ENCODE results near the gene SNIP1.
"Not testable (repeated sequence)": the region's sequence is repeated elsewhere in the genome, so short reads cannot be mapped to it uniquely, and the experiment has no call there.

Gene SNIP1, protein sequence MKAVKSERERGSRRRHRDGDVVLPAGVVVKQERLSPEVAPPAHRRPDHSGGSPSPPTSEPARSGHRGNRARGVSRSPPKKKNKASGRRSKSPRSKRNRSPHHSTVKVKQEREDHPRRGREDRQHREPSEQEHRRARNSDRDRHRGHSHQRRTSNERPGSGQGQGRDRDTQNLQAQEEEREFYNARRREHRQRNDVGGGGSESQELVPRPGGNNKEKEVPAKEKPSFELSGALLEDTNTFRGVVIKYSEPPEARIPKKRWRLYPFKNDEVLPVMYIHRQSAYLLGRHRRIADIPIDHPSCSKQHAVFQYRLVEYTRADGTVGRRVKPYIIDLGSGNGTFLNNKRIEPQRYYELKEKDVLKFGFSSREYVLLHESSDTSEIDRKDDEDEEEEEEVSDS

DNA sequence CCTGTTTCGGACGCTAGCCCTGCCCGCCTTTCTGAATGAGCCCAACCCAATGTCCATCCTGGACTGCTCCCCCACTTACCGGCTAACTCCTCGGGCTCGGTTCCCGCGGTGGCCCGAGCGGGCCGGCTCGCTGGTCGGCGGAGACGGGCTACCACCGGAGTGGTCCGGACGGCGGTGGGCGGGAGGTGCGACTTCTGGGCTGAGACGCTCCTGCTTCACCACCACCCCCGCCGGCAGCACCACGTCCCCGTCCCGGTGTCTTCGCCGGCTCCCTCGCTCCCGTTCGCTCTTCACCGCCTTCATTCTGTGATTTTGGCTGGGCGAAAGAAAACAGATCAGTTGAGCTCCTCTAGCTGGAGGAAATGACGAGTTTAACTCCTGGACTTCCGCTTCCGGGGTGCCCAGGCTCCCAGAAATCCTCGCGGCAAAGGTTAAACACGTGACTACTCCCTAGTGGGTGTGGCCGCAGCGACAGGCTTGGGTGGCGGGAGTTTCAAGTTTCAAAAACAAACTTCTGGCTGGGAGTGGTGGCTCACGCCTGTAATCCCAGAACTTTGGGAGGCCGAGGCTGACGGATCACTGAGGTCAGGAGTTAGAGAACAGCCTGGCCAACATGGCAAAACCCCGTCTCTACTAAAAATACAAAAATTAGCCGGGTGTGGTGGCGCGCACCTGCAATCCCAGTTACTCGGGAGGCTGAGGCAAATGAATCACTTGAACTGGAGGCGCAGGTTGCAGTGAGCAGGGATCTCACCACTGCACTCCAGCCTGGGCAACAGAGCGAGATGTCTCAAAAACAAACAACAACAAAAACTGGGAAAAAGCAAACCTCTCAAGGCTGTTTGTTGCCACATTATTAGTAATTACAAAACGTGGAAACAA lies at the start of gene SNIP1:
Gene SNIP1, minus strand, starts transcription at position 367 of the 882 bp plus-strand sequence. Its CDS starts 64 bp downstream, at position 303.
- peak; percentile 92 for DNase-seq

GRCh38 chr1:37602750-37603694 lies 48.9 kb upstream of the SNIP1 start:
- DNase-seq, result peak; percentile 48

GRCh38 chr1:37601441-37601840 lies 47.3 kb upstream of the SNIP1 start:
- no peak for DNase-seq

- no peak for DNase-seq
These were observed 45.8 kb upstream of the SNIP1 start for GRCh38 chr1:37599940-37600339.

- no peak for DNase-seq
These were observed 42.1 kb upstream of the SNIP1 start for GRCh38 chr1:37596182-37596667.

DNA sequence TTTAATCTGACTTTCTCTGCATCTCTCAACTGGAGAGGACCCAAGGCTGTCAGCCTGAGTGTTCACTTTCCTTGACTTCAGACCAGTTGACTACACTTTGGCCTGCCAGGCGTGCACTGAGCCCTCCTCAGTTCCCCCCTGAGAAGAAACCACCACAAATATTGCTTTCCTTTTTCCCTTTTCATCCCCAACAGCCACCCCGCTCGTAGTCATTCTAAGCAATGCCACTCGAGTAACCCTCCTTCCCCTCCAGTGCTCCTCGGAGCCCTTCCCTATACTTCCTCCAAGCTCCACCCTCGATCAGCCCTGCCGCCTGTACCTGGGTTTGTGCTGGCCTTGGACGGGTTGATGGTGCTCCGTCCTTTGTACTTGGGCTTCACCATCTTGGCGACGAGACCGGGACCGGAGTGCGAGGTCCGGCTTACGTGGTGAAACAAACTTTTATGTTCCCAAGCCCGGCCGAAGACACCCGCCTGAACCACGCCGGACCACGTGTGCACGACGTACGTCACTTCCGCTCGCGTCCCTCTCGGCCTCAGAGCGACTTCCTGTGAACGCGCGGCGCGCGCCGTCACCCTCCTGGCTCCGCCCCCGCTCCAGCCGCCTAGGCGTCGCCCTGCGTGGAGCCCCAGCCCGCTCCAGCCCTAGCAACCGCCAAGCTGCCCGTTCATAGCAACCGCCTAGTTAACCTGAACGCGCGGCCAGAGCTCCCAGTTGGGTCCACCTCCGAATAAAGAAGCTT lies 41.5 kb upstream of the SNIP1 start, which contains the start of gene GNL2:
Gene GNL2, minus strand, starts transcription at position 498 of the 742 bp plus-strand sequence. Its CDS starts 115 bp downstream, at position 383.
- peak; percentile 98 for DNase-seq

GRCh38 chr1:37593726-37594125 lies 39.6 kb upstream of the SNIP1 start:
- DNase-seq, result no peak

DNA sequence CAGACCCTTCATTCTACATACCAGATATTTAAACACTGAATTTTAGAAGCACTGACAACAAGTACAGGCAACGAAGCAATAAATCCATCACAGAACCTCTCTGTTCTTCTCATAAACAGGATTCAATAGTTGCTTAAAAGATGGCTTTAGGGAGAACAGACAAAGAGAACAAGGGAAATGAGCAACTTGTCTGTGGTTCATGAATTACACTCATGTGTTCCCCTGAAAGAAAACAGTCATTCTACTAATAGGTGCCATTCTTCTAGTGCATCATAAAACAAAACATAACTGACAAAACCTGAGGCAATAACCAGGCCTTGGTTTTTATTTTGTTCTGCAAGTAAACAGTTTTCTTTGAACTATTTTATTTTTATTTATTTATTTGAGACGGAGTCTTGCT lies 34.8 kb upstream of the SNIP1 start:
- no peak for DNase-seq

- DNase-seq, result not testable (repeated sequence)
These were observed 30.5 kb upstream of the SNIP1 start for GRCh38 chr1:37584544-37584943.

DNA sequence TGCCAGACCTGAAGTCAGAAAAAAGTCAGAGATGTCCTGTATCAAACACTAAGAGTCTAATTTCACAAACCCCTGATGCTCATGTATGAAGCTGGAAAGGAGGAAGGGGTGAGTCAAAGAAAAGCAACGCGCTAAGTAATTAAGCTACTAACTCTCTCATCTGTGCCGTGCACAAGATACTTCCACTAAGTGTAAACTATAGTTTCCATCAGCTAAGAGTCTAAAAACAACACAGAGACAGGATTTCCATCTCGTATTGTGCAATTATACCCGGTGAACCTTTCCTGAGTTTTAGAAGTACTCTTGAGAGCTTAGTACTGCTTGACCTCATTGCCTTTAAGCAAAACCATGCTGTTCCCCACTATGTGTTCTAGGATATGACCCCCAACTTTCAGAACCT lies 21.6 kb upstream of the SNIP1 start:
- DNase-seq, result no peak

GRCh38 chr1:37574834-37575480 lies 20.9 kb upstream of the SNIP1 start:
- no peak for DNase-seq

- DNase-seq, result no peak
These were observed 16.6 kb upstream of the SNIP1 start for GRCh38 chr1:37570528-37571334.

DNA sequence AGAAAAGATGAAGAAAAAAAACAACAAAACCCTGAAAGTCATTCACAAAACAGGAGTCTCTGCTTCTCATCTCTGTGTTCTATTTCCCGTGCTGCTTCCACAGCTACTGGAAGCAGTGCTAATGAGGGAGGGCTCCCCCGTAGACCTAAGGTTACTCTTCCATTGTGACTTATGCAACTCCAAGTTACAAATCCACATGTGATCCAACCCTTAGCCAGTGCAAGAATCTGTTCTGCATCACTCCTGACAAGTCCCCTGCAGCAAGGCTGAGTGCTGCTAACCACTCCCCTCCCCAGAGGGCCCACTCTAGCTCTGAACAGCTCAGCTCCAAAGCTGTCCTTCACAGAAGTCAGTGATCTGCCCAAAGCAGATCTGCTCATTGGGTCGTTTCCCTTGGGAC lies 12.9 kb upstream of the SNIP1 start:
- DNase-seq, result no peak

DNA sequence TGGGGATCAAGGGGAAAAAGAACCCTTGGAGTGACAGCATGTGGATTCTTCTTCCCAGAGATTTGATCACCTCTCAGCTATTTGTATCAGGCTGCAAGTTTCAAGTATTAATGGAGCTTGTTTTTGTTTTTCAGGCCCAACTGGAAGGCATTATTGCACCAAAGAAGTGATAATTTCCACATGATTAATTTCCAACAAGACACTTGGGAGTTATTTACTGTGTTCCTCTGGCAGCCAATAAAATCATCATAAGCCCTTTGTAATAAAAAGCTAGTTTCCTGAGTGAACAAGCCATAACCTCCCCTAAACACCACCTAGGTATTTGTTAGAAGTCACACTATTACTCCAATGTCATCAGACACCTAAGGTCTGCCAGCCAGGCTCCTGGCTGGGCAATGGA lies 10.8 kb upstream of the SNIP1 start:
- DNase-seq, result no peak

DNA sequence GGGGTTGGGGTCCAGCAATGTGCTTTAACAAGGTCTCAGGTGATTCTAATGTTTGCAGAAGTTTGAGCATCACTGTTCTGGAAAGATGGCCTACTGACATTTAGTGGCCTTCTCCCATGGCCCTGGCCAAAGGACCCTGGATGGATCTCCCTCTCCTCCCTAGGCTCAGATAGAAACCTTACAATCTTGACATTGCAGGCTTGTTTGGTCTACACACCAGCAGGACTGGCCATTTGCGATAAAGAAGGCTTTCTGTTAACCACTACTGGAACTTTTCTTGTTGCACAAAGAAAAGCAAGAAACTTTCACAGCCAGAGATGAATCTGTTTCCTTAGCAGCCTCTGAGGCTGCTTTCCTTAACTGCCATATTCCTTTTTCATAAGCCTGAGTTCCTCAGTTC lies 8.9 kb upstream of the SNIP1 start:
- no peak for DNase-seq

GRCh38 chr1:37561133-37562132 lies 7.3 kb upstream of the SNIP1 start:
- DNase-seq, result peak; percentile 35

DNA sequence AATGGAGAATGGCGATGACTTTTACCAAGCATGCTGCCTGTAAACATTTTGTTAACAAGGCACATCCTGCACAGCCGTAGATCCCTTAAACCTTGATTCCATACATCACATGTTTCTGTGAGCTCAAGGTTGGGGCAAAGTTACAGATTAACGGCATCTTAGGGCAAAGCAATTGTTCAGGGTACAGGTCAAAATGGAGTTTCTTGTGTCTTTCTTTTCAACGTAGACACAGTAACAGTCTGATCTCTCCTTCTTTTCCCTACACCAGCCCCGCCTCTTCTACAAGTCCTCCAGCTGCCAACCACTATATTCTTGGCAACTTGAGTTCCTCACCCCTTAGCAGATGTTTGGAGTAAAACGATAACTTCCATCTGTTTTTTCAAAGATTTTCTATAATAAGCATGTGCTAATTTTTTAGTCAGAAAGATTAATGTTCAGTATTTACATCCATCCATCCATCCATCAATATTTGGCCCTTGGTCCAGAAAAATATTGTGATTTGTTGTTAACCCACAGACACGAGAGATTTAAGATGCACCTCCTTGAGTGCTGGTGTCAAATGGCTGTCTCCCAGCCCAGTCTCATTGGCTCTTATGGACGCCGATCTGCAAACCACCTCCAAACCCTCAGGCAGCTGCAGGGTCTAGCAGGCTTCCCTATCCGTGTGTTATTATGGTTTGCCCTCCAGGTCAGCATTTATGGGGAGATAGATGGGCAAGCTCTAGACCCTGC lies 6.5 kb upstream of the SNIP1 start:
- no peak for DNase-seq

GRCh38 chr1:37559957-37560379 lies 5.9 kb upstream of the SNIP1 start:
- DNase-seq, result not testable (repeated sequence)
